Posterior vena cava (tissue), 2 donors: Measurements from ENCODE around the gene SH3BP5. TPM values are rescaled to one million over a fixed set of nuclear protein-coding genes. Genes with fewer than 3 reads are reported as not detected.

Experiments used
- DNase-seq: peaks from one replicate; pipeline ENCODE4 v3.0.0-alpha.2; 2020; ENCODE audit warnings: low spot score
- intact Hi-C, 2 donors: fragments of 100-400 bp; cut with DNase I; formaldehyde crosslinking; loops; one replicate each; pipeline versions ENCODE4 v1.14.1 to v1.14.2; 2022 to 2023
- total RNA-seq, 2 donors: library from RNA; stranded (reverse); fragmentation: NEBNext Ultra II Directional; extraction: Animal tissue kit (Norgen Biotek cat#: 25700); gene quantifications; one replicate each; pipeline ENCODE4 v1.2.1, GENCODE V29; 2021
- donor health status: DM: yes; HTN: yes; CAD: no.
- donor health status: DM: yes; HTN: yes; CAD: no.

The SH3BP5 gene
- total RNA-seq, 2 donors from 2014 or later = 67.9 to 105 TPM

DNA sequence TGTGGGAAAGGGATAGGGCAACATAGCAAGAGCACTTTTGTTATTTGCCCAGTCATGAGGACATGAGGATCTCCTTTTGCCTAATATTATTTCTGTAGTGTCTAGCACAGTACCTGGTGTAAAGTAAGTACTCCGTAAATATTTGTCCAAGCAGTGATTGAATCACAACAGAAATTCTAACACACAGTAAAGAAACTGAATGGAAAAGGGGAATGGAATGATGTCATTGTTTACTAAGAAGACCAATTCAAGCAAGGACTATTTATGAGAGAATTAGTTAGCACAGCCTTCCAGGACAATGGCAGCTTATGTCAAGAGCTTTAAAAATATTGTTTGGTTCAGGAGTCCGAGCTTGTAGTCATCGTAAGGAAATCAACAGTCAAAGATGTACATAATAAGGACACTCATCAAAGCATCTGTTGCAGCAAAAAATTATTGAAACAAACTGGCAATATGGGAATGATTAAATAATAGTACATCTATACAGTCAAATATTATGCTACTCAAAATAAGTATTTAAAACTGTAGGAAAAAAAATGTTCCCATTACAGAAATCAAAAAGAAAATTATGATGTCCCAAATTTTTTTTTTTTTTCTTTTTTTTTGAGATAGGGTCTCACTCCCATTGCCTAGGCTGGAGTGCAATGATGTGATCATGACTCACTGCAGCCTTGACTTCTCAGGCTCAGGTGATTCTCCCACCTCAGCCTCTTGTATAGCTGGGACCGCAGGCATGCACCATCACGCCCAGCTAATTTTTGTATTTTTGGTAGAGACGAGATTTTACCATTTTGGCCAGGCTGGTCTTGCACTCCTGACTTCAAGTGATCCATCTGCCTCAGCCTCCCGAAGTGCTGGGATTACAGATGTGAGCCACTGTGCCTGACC, 108.5 kb downstream of the SH3BP5 start:
- no peak for DNase-seq
- intact Hi-C loops = no loop called here

- intact Hi-C loops = no loop called here
These were observed 110.7 kb downstream of the SH3BP5 start for GRCh38 chr3:15221574-15222217.

DNA sequence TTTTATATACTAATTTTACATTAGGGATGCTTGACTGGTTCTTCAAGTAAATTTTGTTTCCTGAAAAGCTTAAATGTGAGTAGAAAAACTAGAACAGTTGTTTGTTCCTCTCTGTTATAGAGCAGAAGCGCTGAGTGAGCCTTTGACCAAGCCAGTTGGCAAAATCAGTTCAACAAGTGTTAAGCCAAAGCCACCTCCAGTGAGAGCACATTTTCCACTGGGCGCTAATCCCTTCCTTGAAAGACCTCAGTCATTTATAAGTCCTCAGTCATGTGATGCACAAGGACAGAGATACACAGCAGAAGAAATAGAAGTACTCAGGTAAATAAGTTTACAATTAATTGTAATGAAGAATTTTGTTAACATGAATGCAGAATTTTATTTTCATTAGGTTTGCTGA, 111.7 kb downstream of the SH3BP5 start:
- DNase-seq = no peak
- intact Hi-C loops = no loop called here

More at GRCh38 chr3:15221574-15222217, 110.7 kb downstream of the SH3BP5 start:
- no peak for DNase-seq

GRCh38 chr3:15220056-15220455, 112.3 kb downstream of the SH3BP5 start:
- no peak for DNase-seq
- intact Hi-C loops = no loop called here

GRCh38 chr3:15218689-15219088, 113.7 kb downstream of the SH3BP5 start:
- intact Hi-C loops = no loop called here
- no peak for DNase-seq

DNA sequence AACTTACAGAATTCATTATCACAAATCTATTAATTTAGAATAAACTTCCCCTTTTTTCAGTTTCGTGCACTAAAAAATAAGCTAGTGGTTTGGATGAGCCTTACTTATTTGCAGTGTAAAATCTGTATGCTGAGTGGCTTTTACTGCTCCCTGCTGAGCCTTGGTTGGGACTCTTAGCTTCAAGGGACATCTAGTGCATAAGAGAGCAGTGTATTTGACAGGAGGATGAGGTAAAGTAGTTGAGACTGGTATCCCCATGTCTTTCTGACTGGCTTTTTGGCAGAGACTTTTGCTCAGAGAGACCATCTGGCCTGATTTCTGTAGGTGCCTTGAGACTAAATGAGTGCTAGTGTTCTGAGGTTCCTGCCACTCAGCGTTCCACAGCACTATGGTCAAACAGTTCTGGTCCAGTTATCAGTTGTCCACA, 114.5 kb downstream of the SH3BP5 start:
- intact Hi-C loops = no loop called here
- no peak for DNase-seq

- intact Hi-C loops = no loop called here
- no peak for DNase-seq
These were observed 115.2 kb downstream of the SH3BP5 start for GRCh38 chr3:15217011-15217671.

- DNase-seq = no peak
- intact Hi-C loops = no loop called here
These were observed 115.9 kb downstream of the SH3BP5 start for GRCh38 chr3:15216501-15216900.

- intact Hi-C loops = no loop called here
- no peak for DNase-seq
These were observed 116.4 kb downstream of the SH3BP5 start for GRCh38 chr3:15215996-15216395.

DNA sequence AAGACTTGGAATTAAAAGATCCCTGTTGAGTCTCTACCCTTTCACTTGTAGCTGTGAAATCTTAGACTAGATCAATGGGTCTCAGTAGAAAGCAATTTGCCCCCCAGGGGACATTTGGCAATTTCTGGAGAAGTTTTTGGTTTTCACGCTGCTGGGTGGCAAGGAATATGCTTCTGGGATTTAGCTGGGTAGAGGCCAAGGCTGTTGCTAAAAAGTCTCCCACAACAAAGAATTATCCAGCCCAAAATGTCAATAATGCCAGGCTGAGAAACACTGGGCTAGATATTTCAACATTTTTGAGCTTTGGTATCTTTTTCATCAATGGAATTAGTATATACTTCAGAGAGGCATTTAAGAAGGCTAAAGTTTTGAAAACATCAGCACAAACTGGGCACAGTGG, 117.6 kb downstream of the SH3BP5 start:
- intact Hi-C loops = no loop called here
- no peak for DNase-seq

GRCh38 chr3:15211937-15212336, 120.4 kb downstream of the SH3BP5 start:
- intact Hi-C loops = no loop called here

DNA sequence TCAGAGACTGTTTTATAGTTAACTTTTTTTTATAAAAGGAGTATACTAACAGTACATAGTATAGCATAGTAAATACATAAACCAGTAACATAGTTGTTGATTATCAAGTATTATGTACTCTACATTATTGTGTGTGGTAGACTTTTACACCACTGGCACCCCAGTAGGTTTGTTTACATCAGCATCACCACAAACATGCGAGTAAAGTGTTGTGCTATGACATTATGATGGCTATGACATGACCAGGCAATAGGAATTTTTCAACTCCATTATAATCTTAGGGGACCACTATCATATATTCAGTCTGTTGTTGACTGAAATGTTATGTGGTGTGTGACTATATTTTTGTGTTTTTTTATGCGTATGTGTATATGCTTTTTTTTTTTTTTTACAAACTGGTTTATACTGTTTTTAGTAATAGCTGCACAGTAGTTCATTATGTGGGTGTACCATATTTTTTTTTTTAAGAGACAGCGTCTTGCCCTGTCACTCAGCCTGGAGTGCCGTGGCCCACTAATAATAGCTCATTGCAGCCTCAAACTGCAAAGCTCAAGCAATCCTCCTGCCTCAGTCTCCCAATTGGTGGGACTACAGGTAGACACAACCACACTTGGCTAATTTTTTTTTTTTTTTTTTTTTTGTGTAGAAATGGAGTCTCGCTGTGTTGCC, 124.4 kb downstream of the SH3BP5 start:
- intact Hi-C loops = loop anchor here in 1 of 2 donors (10.0 kb wide), 1 partner anchor 197 kb away; no protein-coding TSS in a partner anchor
- DNase-seq = no peak

More at GRCh38 chr3:15211937-15212336, 120.4 kb downstream of the SH3BP5 start:
- no peak for DNase-seq

DNA sequence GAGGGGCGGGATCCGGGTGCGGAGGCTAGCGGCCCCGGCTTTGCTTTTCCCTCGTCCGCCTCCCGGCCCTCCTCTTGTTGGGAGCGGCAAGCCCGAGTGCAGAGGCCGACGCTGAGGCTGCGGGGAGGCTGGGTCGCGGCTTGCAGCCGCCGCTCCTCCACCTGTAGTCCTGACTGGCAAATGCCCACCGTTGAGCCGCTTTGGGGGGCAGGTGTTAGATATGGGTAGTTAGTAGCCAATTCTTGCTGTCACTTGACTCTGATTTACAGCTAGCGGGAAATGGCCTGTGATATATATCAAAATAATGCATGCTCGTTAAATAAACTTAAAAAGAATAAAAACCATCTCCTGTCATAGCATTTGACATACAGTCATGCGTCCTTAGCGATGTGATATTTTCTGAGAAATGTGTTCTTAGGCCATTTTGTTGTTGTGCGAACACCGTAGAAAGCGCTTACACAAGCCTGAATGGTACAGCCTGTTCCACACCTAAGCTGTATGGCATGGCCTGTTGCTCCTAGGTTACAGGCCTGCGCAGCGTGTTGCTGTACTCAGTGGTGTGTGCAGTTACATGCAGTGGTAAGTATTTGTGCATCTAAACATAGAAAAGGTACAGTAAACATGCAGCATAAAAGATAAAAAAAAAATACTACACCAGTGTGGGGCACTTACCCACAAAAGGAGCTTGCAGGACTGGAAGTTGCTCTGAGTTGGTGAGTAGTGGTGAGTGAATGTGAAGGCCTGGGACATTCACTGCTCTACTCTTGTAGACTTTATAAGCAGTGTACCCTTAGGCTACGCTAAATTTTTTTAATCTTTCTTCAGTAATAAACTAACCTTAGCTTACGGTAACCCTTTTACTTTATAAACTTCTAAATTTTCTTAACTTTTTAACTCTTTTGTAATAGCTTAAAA, 125.5 kb downstream of the SH3BP5 start:
- intact Hi-C loops = loop anchor here in 1 of 2 donors (10.0 kb wide), 1 partner anchor 198 kb away; no protein-coding TSS in a partner anchor
- DNase-seq = no peak

DNA sequence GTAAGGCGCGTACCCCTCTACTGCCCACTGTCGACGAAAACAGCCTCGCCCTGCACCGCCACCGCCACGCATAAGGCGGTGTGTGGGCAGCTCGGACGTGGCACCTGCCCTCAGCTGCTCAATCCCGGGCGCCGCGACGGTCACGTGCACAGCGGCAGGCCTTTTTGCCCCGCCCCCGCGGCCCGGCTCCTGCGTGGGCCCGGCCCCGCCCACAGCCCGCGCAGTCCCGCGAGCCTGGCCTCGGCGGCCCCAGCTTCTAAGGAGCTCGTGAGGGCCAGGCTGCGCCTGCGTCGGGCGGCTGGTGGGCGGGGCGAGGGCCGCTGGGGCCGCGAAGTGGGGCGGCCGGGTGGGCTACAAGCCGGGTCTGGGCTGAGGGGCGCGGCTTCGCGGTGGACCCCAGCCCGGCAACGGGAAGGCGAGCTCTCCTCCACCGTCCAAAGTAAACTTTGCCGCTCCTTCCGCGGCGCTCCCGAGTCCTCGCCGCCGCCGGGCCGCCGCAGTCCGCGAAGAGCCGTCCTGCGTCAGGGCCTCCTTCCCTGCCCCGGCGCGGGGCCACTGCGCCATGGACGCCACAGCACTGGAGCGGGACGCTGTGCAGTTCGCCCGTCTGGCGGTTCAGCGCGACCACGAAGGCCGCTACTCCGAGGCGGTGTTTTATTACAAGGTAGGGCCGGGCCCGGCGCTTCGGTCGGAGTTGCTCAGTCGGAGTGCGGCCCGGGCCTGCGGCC, 126.3 kb downstream of the SH3BP5 start, which contains the start of gene CAPN7:
CAPN7 (plus strand) TSS at position 313 of the 728 bp plus-strand sequence; CDS start at position 563, 250 bp downstream.
- intact Hi-C loops = loop anchor here in 1 of 2 donors (10.0 kb wide), 1 partner anchor 199 kb away; no protein-coding TSS in a partner anchor

GRCh38 chr3:15205482-15205933, 126.9 kb downstream of the SH3BP5 start:
- intact Hi-C loops = loop anchor here in 1 of 2 donors (10.0 kb wide), 1 partner anchor 199 kb away; no protein-coding TSS in a partner anchor
- no peak for DNase-seq

More for the DNA sequence above, 126.3 kb downstream of the SH3BP5 start, which contains the start of gene CAPN7:
- DNase-seq = peak; percentile 98
